GM21717 (cell line): Measurements from ENCODE around the gene UNK.
A peak's percentile ranks its signal among the peaks of the same experiment; 100 is the strongest.
"Not testable (repeated sequence)": the region's sequence is repeated elsewhere in the genome, so short reads cannot be mapped to it uniquely, and the experiment has no call there.

ENCODE experiments used
- ATAC-seq: cut with Tn5 transposase; IDR thresholded peaks from one replicate; pipeline ENCODE4 v1.9.1; 2021; ENCODE audit warnings: mild to moderate bottlenecking, moderate library complexity; ENCODE audit not compliant: unreplicated experiment

Gene UNK

GRCh38 chr17:75846692-75847613 is 62.3 kb downstream of the UNK start:
- no peak for ATAC-seq

GRCh38 chr17:75847614-75848522 is 63.3 kb downstream of the UNK start:
- ATAC-seq: no peak

DNA sequence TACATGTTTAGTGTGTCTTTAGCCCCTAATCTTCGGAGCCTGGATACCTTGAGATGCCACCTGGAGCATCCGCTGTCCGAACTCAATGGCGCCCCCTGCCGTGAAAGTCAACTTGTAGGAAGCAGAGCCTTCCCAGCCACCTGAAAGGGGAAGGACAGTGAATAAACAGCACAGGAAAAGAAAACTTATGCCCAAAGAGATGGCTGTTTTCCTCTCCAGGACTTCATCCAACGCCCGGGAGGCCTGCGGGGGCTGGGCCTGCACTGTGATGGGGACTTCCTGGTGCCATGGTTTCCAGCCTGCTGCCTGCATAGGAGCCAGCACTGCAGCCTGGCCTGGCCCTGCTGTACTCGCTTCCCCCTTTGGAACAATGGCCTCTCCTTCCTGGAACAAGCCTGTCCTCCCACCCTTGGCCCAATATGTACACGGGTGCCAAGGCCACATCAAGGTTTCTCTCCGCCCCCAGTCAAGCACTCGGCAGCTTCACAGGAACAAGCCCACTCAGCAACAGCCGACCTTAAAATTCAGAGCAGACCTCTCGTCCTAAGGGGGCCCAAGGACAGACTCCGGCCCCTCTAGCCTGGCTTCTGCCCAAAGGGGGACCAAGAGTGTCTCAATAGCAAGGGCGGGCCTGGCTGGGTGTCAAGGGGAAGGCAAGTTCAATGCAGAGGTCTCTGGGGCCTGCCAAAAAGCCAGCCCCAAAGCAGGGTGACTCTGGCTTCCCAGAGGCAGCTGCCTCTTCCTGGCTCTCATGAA is 64.1 kb downstream of the UNK start:
- no peak for ATAC-seq

GRCh38 chr17:75849279-75849646 is 64.7 kb downstream of the UNK start:
- ATAC-seq: no peak

GRCh38 chr17:75849724-75850123 is 65.1 kb downstream of the UNK start:
- no peak for ATAC-seq

- ATAC-seq: no peak
Observed at GRCh38 chr17:75850928-75851692, 66.5 kb downstream of the UNK start.

DNA sequence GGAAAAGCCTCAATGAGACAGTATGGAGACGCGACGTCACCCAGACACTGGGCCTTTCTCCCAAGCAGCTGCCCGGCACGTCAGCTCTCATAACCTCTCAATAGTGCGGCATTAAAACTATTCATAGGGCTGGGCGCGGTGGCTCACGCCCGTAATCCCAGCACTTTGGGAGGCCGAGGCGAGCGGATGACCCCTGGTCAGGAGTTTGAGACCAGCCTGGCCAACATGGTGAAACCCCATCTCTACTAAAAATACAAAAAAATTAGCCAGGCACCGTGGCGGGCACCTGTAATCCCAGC is 67.0 kb downstream of the UNK start:
- ATAC-seq: not testable (repeated sequence)

- no peak for ATAC-seq
Observed at GRCh38 chr17:75853433-75853832, 68.8 kb downstream of the UNK start.

DNA sequence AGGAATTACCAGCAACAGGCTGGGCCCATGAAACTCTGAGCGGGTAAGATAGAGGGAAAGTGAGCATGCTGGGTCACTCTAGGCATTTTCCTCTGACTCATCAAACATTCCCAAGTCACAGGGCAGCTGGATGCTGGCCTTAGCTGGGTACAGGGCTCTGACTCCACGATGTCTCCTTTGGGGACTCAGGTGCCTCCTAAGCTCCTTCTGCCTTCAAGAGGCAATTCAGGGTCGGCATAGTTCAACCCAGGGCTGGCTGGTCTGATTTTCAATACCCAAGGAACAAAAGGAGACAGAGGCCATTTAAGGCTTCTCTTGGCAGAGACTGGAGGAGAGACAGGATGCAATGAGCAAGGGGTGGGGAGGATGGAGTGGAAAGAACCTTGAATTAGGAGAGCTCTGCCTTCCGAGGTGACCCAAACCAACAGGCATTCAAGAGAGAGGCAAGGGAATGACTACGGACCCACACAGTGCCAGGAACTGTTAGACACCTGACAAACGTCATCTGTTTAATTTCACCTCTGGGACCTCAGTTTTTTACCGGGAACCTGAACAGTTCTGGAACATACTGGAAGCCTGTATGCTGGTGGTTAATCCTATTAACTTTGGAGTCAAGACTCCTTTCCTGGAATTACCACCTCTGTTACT is 69.6 kb downstream of the UNK start:
- no peak for ATAC-seq

DNA sequence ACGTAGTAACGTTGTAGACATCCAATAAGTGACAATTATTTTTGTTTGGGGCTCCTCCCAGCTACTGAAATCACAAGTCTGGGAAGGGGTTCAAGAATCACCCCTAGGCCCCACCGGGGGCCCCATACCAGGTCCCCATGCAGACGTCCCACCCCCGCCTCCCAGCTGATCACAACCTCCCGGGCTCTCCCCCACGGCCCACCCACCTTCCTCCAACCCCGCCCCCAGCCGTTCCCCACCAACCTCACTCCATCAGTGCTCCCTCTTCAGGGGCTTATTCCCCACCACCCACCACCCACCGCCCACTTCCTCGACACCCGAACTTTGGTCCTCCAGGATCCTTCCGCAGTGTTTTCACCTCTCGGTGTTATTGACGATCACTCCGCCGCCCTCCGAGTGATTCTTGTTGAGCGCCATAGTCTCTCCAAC is 70.3 kb downstream of the UNK start:
- ATAC-seq: no peak

- peak; percentile 82 for ATAC-seq
Observed at GRCh38 chr17:75855310-75856061, 70.9 kb downstream of the UNK start, which contains the start of gene WBP2. TSS of gene WBP2 (minus strand) at chr17:75855335. CDS start at chr17:75855297, 38 bp downstream.

DNA sequence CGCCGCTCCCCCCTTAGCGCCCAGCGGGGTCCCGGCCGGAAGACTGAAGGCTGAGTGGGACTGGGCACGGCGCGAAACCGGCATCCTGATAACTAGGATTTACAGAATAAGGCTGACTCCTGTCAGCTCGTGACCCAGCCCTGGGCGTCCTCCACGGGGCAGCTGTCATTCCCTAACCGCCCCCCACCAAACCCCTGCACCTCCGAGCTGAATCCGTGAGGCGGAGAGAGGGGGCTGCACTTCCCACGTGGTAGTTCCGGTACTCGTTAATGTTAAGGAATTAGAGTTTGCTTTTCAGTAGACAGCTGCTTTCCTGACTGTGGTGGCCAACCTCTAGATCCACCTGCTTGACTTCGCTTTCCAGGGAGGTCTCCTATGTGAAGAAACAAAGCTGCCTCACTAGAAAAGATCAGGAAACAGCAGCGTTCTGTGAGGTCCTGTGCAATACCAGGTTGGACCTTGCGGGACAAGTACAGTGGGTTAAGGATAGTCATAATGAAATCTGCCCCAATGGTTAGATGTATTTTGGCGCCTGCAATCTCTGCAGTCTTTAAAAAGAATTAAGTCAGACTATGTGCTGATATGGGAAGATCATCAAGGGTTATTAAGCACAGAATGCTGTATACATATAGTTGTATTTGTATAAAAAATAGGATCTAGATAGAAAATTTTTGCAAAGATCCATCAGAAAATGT is 71.6 kb downstream of the UNK start:
- no peak for ATAC-seq

DNA sequence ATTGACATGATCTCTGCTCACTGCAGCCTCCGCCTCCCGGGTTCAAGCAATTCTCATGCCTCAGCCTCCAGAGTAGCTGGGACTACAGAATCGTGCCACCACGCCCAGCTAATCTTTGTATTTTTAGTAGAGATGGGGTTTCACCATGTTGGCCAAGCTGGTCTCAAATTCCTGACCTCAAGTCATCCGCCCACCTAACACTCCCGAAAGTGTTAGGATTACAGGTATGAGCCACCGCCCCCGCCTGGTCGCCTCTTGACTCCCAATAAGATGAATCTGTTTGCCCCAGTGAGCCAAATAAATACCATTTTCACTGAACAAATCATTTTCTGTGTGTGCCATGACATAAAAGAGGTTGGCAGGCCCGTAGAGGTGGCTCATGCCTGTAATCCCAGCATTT is 74.8 kb downstream of the UNK start:
- ATAC-seq: not testable (repeated sequence)

- ATAC-seq: no peak
Observed at GRCh38 chr17:75861927-75862317, 77.3 kb downstream of the UNK start.

GRCh38 chr17:75864448-75864871 is 79.9 kb downstream of the UNK start:
- ATAC-seq: peak; percentile 81

DNA sequence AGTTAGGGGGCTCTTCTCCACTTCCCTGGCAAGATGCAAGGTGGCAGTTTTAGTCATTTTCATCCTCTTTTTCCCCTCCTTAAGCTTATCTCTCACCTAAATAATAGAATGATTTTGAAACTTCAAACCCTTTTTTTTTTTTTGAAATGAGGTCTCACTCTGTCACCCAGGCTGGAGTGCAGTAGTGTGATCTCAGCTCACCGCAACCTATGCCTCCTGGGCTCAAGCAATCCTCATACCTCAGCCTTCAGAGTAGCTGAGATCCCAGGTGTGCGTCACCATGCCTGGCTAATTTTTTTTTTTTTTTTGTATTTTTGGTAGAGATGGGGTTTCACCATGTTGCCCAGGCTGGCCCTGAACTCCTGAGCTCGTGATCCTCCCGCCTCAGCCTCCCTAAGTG is 80.3 kb downstream of the UNK start:
- ATAC-seq: peak; percentile 28

DNA sequence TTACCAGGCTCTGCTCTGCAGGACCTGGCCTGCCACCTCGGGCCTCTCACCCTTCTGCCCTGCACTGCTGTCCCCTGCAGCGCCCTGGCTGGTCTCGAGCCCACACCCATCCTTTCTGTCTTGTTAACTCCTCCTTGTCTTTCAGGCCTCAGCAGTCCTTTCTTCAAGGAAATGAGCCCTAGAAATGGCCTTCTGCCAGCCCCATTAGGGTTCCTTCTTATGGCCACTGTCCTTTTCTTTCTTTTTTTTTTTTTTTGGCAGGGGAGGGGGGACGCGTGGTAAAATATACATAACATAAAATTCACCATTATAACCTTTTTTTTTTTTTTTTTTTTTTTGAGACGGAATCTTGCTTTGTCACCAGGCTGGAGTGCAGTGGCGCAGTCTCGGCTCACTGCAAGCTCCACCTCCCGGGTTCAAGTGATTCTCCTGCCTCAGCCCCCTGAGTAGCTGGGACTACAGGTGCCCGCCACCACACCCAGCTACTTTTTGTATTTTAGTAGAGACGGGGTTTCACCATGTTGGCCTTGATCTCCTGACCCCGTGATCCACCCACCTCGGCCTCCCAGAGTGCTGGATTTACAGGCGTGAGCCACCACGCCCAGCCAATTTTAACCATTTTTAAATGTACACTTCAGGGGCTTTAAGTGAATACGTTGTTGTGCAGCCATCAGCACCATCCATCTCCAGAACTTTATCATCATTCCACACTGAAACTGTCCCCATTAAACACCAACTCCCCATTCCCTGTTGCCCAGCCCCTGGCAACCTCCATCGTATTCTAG is 81.0 kb downstream of the UNK start:
- ATAC-seq: not testable (repeated sequence)
